Measurements from ENCODE around the gene PRDM1. TPM values are rescaled to one million over a fixed set of nuclear protein-coding genes. Genes with fewer than 3 reads are reported as not detected.

The PRDM1 gene
- total RNA-seq, 1 donor from 2014 or later: 0.15 TPM

DNA sequence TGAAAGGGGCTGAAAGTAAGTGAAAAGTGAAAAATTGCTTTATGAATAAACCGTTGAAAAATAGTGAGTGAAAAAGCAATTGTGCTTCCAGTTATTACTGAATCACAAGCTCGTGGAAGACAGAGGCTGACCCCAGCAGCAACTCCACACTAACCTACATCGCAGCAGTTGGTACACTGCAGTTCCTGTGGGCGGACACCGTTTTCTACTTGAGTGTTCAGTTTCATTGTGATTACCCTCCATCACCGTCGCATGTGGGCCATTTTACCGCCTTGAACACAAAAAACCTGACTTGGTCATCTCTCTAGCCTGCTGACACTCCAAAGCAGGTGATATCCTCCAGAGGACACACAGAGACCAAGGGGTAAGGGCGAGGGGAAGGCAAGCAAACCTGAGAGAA is 28.4 kb downstream of the PRDM1 start:
- no peaks in the 10 kb centered on the region for H3K9me3 Mint-ChIP-seq (ENCODE audit: low read depth)
- no peak overlapping the region for H3K4me3 Mint-ChIP-seq (ENCODE audit: unreplicated experiment)
- H3K27ac Mint-ChIP-seq (ENCODE audit: unreplicated experiment): no peak overlapping the region
- no peaks in the 10 kb centered on the region for H3K36me3 Mint-ChIP-seq (ENCODE audit: low read depth)
- H3K4me1 Mint-ChIP-seq (ENCODE audit: low read depth): peaks cover 6% of the 10 kb centered on the region
- TF ChIP-seq, protein P1, sequence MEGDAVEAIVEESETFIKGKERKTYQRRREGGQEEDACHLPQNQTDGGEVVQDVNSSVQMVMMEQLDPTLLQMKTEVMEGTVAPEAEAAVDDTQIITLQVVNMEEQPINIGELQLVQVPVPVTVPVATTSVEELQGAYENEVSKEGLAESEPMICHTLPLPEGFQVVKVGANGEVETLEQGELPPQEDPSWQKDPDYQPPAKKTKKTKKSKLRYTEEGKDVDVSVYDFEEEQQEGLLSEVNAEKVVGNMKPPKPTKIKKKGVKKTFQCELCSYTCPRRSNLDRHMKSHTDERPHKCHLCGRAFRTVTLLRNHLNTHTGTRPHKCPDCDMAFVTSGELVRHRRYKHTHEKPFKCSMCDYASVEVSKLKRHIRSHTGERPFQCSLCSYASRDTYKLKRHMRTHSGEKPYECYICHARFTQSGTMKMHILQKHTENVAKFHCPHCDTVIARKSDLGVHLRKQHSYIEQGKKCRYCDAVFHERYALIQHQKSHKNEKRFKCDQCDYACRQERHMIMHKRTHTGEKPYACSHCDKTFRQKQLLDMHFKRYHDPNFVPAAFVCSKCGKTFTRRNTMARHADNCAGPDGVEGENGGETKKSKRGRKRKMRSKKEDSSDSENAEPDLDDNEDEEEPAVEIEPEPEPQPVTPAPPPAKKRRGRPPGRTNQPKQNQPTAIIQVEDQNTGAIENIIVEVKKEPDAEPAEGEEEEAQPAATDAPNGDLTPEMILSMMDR (IDR thresholded peaks at IDR 0.05): no peak
- no peak for DNase-seq (ENCODE audit: low spot score)
- H3K27me3 Mint-ChIP-seq (ENCODE audit: low read depth): no peaks in the 10 kb centered on the region

DNA sequence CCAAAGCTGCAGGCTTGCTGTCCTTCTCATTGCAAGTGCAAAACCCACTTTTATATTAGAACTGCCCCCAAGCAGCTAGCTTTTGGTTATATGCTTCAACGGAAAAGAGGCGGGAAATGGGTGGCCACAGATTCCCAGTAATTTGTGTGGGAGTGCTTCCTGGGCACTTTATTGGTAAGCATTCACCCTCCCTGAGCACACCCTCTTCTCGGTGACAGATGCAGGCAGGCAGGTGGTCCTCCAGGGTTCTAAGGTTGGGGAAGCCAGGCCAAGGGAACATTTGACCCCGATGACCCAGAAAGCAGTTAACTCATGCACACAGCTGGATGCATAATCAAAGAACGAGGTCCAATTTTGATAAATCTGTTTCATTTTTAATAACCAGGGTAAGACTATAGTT is 29.1 kb downstream of the PRDM1 start:
- Mint-ChIP-seq H3K4me3 (ENCODE audit: unreplicated experiment) (no peak overlapping the region), H3K27me3 (ENCODE audit: low read depth) (no peaks in the 10 kb centered on the region), H3K9me3 (ENCODE audit: low read depth) (no peaks in the 10 kb centered on the region), H3K27ac (ENCODE audit: unreplicated experiment) (no peak overlapping the region), H3K4me1 (ENCODE audit: low read depth) (peaks cover 6% of the 10 kb centered on the region), H3K36me3 (ENCODE audit: low read depth) (no peaks in the 10 kb centered on the region)
- TF ChIP-seq, protein P1 (IDR thresholded peaks at IDR 0.05): no peak
- DNase-seq (ENCODE audit: low spot score): no peak

DNA sequence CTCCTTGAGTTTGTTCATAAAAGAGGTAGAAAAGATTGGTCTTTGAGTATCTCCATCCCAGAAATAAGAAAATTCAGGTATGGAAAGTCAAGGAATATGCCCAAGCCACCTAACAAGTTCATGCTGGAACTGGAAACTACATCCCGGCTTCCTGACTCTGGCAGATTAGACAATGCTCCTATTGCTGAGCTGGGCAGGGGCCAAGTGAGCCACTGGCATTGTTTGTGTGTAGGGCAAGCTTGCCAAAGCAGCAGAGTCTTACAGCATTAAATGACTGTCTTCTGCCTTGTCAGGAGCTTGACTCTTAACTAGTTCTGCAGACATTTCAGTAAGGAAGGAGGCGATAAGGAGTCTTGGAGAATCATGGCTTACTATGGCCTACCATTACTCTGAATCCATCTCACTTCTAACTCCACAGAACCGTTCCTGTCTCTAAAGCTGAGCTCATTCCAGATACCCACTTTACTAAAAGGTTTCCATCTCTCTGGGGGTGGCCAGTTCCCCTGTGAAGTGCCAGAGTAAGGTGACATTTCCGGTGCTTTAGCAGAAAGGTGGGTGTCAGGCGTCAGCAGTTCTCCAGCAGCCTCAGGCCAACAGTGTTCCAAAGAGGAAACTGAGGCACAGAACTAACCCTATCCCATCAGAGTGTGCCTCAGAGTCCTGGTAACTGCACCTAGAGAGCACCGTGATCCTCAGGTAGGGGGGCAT is 30.1 kb downstream of the PRDM1 start:
- peaks cover 6% of the 10 kb centered on the region for H3K4me1 Mint-ChIP-seq (ENCODE audit: low read depth)
- no peak overlapping the region for H3K27ac Mint-ChIP-seq (ENCODE audit: unreplicated experiment)
- no peak overlapping the region for H3K4me3 Mint-ChIP-seq (ENCODE audit: unreplicated experiment)
- no peaks in the 10 kb centered on the region for H3K27me3 Mint-ChIP-seq (ENCODE audit: low read depth)
- TF ChIP-seq, protein P1 (IDR thresholded peaks at IDR 0.05): no peak
- no peak for DNase-seq (ENCODE audit: low spot score)
- H3K36me3 Mint-ChIP-seq (ENCODE audit: low read depth): no peaks in the 10 kb centered on the region
- H3K9me3 Mint-ChIP-seq (ENCODE audit: low read depth): no peaks in the 10 kb centered on the region

DNA sequence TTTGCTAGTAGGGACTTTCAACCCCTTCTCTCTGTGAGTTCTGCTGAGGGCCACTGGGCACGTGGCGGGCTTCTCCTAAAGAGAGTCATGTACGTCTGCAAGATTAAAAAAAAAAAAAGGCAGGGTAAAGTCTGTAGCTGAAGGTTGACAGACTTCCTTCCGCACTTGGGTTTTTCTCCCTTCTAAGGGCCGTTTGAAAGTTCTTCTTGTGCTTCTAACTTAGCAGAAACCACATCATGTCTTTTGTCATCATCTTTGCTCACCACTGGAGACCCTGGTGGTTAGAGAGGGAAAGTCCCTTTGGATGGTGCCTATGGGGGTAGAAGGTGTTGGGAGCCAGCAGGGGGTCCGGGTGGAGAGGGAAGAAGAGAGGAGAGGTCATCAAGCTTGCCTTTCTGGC is 31.4 kb downstream of the PRDM1 start:
- Mint-ChIP-seq H3K4me3 (ENCODE audit: unreplicated experiment) (no peak overlapping the region), H3K36me3 (ENCODE audit: low read depth) (no peaks in the 10 kb centered on the region), H3K9me3 (ENCODE audit: low read depth) (no peaks in the 10 kb centered on the region), H3K4me1 (ENCODE audit: low read depth) (peaks cover 6% of the 10 kb centered on the region), H3K27me3 (ENCODE audit: low read depth) (no peaks in the 10 kb centered on the region), H3K27ac (ENCODE audit: unreplicated experiment) (no peak overlapping the region)
- TF ChIP-seq, protein P1 (IDR thresholded peaks at IDR 0.05): no peak
- DNase-seq (ENCODE audit: low spot score): no peak

DNA sequence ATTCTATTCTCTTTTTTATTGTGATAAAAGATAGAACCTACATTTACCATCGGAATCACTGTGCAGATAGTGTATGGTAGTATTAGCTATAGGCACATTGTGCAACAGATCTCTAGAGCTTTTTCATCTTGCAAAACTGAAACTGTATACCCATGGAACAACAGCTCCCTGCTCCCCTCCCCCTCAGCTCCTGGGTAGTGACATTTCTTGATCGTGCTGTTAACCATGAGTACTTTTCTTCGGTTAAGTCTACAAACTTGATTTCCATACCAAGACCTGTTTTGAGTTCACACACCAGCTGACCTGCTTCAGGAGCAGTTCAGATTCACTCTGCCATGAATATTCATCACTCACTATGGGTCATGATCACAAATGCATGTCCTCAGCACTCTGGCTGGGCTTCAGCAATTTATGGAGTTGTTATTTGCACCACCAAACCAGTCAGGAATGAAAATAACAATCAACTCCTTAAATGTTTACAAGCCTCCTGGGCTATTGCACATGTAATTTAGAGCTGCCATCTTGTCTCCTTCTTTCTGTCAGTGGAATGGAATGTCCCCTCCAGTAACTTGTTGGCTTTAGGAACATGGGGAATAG is 32.8 kb downstream of the PRDM1 start:
- H3K9me3 Mint-ChIP-seq (ENCODE audit: low read depth): no peaks in the 10 kb centered on the region
- no peak overlapping the region for H3K27ac Mint-ChIP-seq (ENCODE audit: unreplicated experiment)
- H3K4me3 Mint-ChIP-seq (ENCODE audit: unreplicated experiment): no peak overlapping the region
- H3K36me3 Mint-ChIP-seq (ENCODE audit: low read depth): no peaks in the 10 kb centered on the region
- H3K4me1 Mint-ChIP-seq (ENCODE audit: low read depth): peaks cover under 1% of the 10 kb centered on the region
- H3K27me3 Mint-ChIP-seq (ENCODE audit: low read depth): no peaks in the 10 kb centered on the region
- TF ChIP-seq, protein P1 (IDR thresholded peaks at IDR 0.05): no peak
- DNase-seq (ENCODE audit: low spot score): no peak

Data from chondrocyte (in vitro differentiated cells).